Measurements from ENCODE around the gene IL20. TPM values are rescaled to one million over a fixed set of nuclear protein-coding genes. Genes with fewer than 3 reads are reported as not detected.

The IL20 gene
- total RNA-seq, 4 donors from 2014 or later, result not detected

GRCh38 chr1:206892351-206892984 is 27.0 kb downstream of the IL20 start:
- no peak overlapping the region for H3K4me3 ChIP-seq
- no peak for DNase-seq

GRCh38 chr1:206893380-206893779 is 28.0 kb downstream of the IL20 start:
- Histone ChIP-seq H3K9me3 (no peaks in the 10 kb centered on the region), H3K4me1 (peaks cover 0 to 16% (median 0%) of the 10 kb centered on the region in 4 donors), H3K27ac (no peak overlapping the region), H3K36me3 (no peaks in the 10 kb centered on the region), H3K27me3 (no peaks in the 10 kb centered on the region), H3K4me3 (no peak overlapping the region)
- no peak for TF ChIP-seq CTCF (IDR thresholded peaks at IDR 0.05)
- no peak for TF ChIP-seq POLR2A (IDR thresholded peaks at IDR 0.05)
- no peak for DNase-seq

More at GRCh38 chr1:206892351-206892984, 27.0 kb downstream of the IL20 start:
- Histone ChIP-seq H3K4me1 (peaks cover 0 to 16% (median 0%) of the 10 kb centered on the region in 4 donors), H3K36me3 (no peaks in the 10 kb centered on the region), H3K9me3 (no peaks in the 10 kb centered on the region), H3K27me3 (no peaks in the 10 kb centered on the region), H3K27ac (no peak overlapping the region)
- TF ChIP-seq CTCF (IDR thresholded peaks at IDR 0.05), result no peak
- TF ChIP-seq POLR2A (IDR thresholded peaks at IDR 0.05), result no peak

GRCh38 chr1:206895325-206895724 is 29.9 kb downstream of the IL20 start:
- no peaks in the 10 kb centered on the region for H3K27me3 ChIP-seq
- H3K27ac ChIP-seq, result no peak overlapping the region
- H3K4me3 ChIP-seq, result no peak overlapping the region
- H3K9me3 ChIP-seq, result no peaks in the 10 kb centered on the region
- no peak for TF ChIP-seq CTCF (IDR thresholded peaks at IDR 0.05)
- no peak for TF ChIP-seq POLR2A (IDR thresholded peaks at IDR 0.05)
- DNase-seq, result no peak
- peaks cover 0 to 12% (median 0%) of the 10 kb centered on the region in 4 donors for H3K4me1 ChIP-seq
- no peaks in the 10 kb centered on the region for H3K36me3 ChIP-seq

- no peak for DNase-seq
- Histone ChIP-seq H3K27me3 (no peaks in the 10 kb centered on the region), H3K4me1 (peaks cover 0 to 7% (median 0%) of the 10 kb centered on the region in 4 donors), H3K36me3 (no peaks in the 10 kb centered on the region), H3K9me3 (no peaks in the 10 kb centered on the region), H3K4me3 (no peak overlapping the region), H3K27ac (no peak overlapping the region)
- no peak for TF ChIP-seq POLR2A (IDR thresholded peaks at IDR 0.05)
- no peak for TF ChIP-seq CTCF (IDR thresholded peaks at IDR 0.05)
Measured at GRCh38 chr1:206895837-206896242, 30.4 kb downstream of the IL20 start.

GRCh38 chr1:206896261-206896660 is 30.8 kb downstream of the IL20 start:
- no peak for DNase-seq
- Histone ChIP-seq H3K9me3 (no peaks in the 10 kb centered on the region), H3K27ac (no peak overlapping the region), H3K36me3 (no peaks in the 10 kb centered on the region), H3K27me3 (no peaks in the 10 kb centered on the region), H3K4me1 (peaks cover 0 to 3% (median 0%) of the 10 kb centered on the region in 4 donors), H3K4me3 (no peak overlapping the region)
- no peak for TF ChIP-seq POLR2A (IDR thresholded peaks at IDR 0.05)
- TF ChIP-seq CTCF (IDR thresholded peaks at IDR 0.05), result no peak
